HG03558 (cell line): Measurements from ENCODE around the gene UBAC1.
"Not testable (repeated sequence)": the region's sequence is repeated elsewhere in the genome, so short reads cannot be mapped to it uniquely, and the experiment has no call there.

Experiments
- ATAC-seq: cut with Tn5 transposase; IDR thresholded peaks from one replicate; pipeline ENCODE4 v1.9.1; 2021; ENCODE audit warnings: moderate number of reproducible peaks; ENCODE audit not compliant: unreplicated experiment; ENCODE audit errors: extremely low read depth

The UBAC1 gene

GRCh38 chr9:135961811-135962695 is 880 bp upstream of the UBAC1 start:
- ATAC-seq, result no peak

- ATAC-seq, result no peak
Measured at GRCh38 chr9:135960411-135961276, 529 bp downstream of the UBAC1 start.

GRCh38 chr9:135959814-135960213 is 1.4 kb downstream of the UBAC1 start:
- no peak for ATAC-seq

- no peak for ATAC-seq
Measured at GRCh38 chr9:135958485-135958884, 2.7 kb downstream of the UBAC1 start.

GRCh38 chr9:135957431-135957830 is 3.7 kb downstream of the UBAC1 start:
- no peak for ATAC-seq

GRCh38 chr9:135956802-135957174 is 4.4 kb downstream of the UBAC1 start:
- no peak for ATAC-seq

GRCh38 chr9:135955934-135956801 is 5.0 kb downstream of the UBAC1 start:
- ATAC-seq, result no peak

GRCh38 chr9:135952664-135953206 is 8.4 kb downstream of the UBAC1 start:
- no peak for ATAC-seq

- ATAC-seq, result no peak
Measured at GRCh38 chr9:135951889-135952663, 9.1 kb downstream of the UBAC1 start.

GRCh38 chr9:135951310-135951709 is 9.9 kb downstream of the UBAC1 start:
- ATAC-seq, result not testable (repeated sequence)

- ATAC-seq, result not testable (repeated sequence)
Measured at GRCh38 chr9:135950841-135951240, 10.3 kb downstream of the UBAC1 start.

GRCh38 chr9:135950135-135950682 is 11.0 kb downstream of the UBAC1 start:
- no peak for ATAC-seq

GRCh38 chr9:135949501-135950134 is 11.6 kb downstream of the UBAC1 start:
- ATAC-seq, result no peak

GRCh38 chr9:135948968-135949367 is 12.2 kb downstream of the UBAC1 start:
- no peak for ATAC-seq

GRCh38 chr9:135948446-135948845 is 12.7 kb downstream of the UBAC1 start:
- ATAC-seq, result no peak

GRCh38 chr9:135947582-135947981 is 13.6 kb downstream of the UBAC1 start:
- ATAC-seq, result no peak

- ATAC-seq, result not testable (repeated sequence)
Measured at GRCh38 chr9:135947105-135947504, 14.1 kb downstream of the UBAC1 start.

- ATAC-seq, result no peak
Measured at GRCh38 chr9:135946392-135946994, 14.7 kb downstream of the UBAC1 start.
